PC-9 (cell line): ENCODE measurements around the gene FCN2. TPM values are rescaled to one million over a fixed set of nuclear protein-coding genes. Genes with fewer than 3 reads are reported as not detected.

Source experiments
- BruUV-seq: library from RNA; stranded (reverse); fragments of 400-500 nt; replicated peaks from 2 replicates; lab custom pipeline; 2021; lab: Mats Ljungman, UMichigan
- CTCF ChIA-PET: fragments of 300-600 bp; sonication (Branson Sonifier 250); formaldehyde crosslinking; loops from one replicate; lab custom pipeline; 2022; ENCODE audit warnings: antibody characterized with exemption; lab: Charles Lee
- POLR2A ChIA-PET: fragments of 300-600 bp; sonication (Branson Sonifier 250); formaldehyde crosslinking; loops from one replicate; lab custom pipeline; 2022; ENCODE audit warnings: antibody characterized with exemption; ENCODE audit not compliant: unreplicated experiment; lab: Charles Lee
- DNase-seq, 2 experiments: peaks; one replicate each; pipeline versions ENCODE4 v3.0.0 to v3.0.0-alpha.2; 2015 to 2022; ENCODE audit warnings: mixed read lengths in 1 of 2
- H2AFZ ChIP-seq: fragments of 200-600 bp; sonication (generic); 2 replicates; pipeline ENCODE4 v1.8.1; 2017; ENCODE audit warnings: antibody characterized with exemption
- H3F3A ChIP-seq: fragments of 200-600 bp; sonication (generic); 2 replicates; pipeline ENCODE4 v1.8.1; 2017; ENCODE audit warnings: antibody characterized with exemption, mild to moderate bottlenecking, low read depth; ENCODE audit not compliant: insufficient read depth
- H3K27ac ChIP-seq: fragments of 200-600 bp; sonication (generic); 2 replicates; pipeline ENCODE4 v1.6.1; 2016; ENCODE audit warnings: mixed run types
- H3K27me3 ChIP-seq: fragments of 200-600 bp; sonication (generic); 2 replicates; pipeline ENCODE4 v1.6.1; 2016; ENCODE audit warnings: low read depth, mixed run types; ENCODE audit not compliant: insufficient read depth
- H3K36me3 ChIP-seq: fragments of 200-600 bp; sonication (generic); 2 replicates; pipeline ENCODE4 v1.6.1; 2016; ENCODE audit warnings: low read depth, mixed run types
- H3K4me1 ChIP-seq: fragments of 200-600 bp; sonication (generic); replicated peaks from 2 replicates; pipeline ENCODE4 v1.6.1; 2016; ENCODE audit warnings: mixed run types; ENCODE audit not compliant: insufficient read depth
- H3K4me2 ChIP-seq: fragments of 200-600 bp; sonication (generic); 2 replicates; pipeline ENCODE4 v1.6.1; 2017; ENCODE audit warnings: mixed run types
- H3K4me3 ChIP-seq: fragments of 200-600 bp; sonication (generic); 2 replicates; pipeline ENCODE4 v1.6.1; 2016; ENCODE audit warnings: mixed run types
- H3K79me2 ChIP-seq: fragments of 200-600 bp; sonication (generic); 2 replicates; pipeline ENCODE4 v1.6.1; 2017; ENCODE audit warnings: low read depth, mixed run types
- H3K9me2 ChIP-seq: fragments of 200-600 bp; sonication (generic); 2 replicates; pipeline ENCODE4 v1.8.1; 2017; ENCODE audit warnings: mild to moderate bottlenecking; ENCODE audit not compliant: insufficient read depth
- H3K9me3 ChIP-seq: fragments of 200-600 bp; sonication (generic); 2 replicates; pipeline ENCODE4 v1.8.1; 2016; ENCODE audit warnings: low read depth; ENCODE audit not compliant: insufficient read depth
- H4K20me1 ChIP-seq: fragments of 200-600 bp; sonication (generic); 2 replicates; pipeline ENCODE4 v1.8.1; 2017; ENCODE audit not compliant: insufficient read depth
- CTCF ChIP-seq: fragments of 200-600 bp; sonication (generic); conservative IDR thresholded peaks from 2 replicates; pipeline ENCODE4 v1.6.1; 2017; ENCODE audit warnings: mixed run types, antibody characterized with exemption, mild to moderate bottlenecking, moderate library complexity
- EZH2 ChIP-seq: fragments of 200-600 bp; sonication (generic); IDR thresholded peaks from 2 replicates; pipeline ENCODE4 v1.8.0; 2017; ENCODE audit warnings: antibody characterized with exemption, low read depth
- intact Hi-C: fragments of 100-400 bp; cut with micrococcal nuclease; formaldehyde crosslinking; loops from one replicate; pipeline ENCODE4 v1.10.0; 2022; ENCODE audit not compliant: unreplicated experiment
- total RNA-seq: library from RNA; stranded (reverse); gene quantifications from 2 replicates; pipeline ENCODE4 v1.2.3, GENCODE V29; 2021

The FCN2 gene
- total RNA-seq, 1 experiment from 2014 or later: not detected

GRCh38 chr9:134914501-134914834 lies 33.9 kb downstream of the FCN2 start:
- no TSS peak for BruUV-seq
- H4K20me1 ChIP-seq: no peaks in the 10 kb centered on the region; the same call in 1 of the 2 replicates
- TF ChIP-seq CTCF: no peak
- TF ChIP-seq EZH2: no peak
- CTCF ChIA-PET: no interaction called here
- no peak for DNase-seq
- H3K27me3 ChIP-seq: peaks cover 100% of the 10 kb centered on the region
- no peak overlapping the region for H3K4me3 ChIP-seq
- H3F3A ChIP-seq: no peaks in the 10 kb centered on the region
- intact Hi-C loops: no loop called here
- POLR2A ChIA-PET: no interaction called here
- H2AFZ ChIP-seq: no peak overlapping the region
- H3K27ac ChIP-seq: no peak overlapping the region
- no peak overlapping the region for H3K4me2 ChIP-seq
- no peaks in the 10 kb centered on the region for H3K9me3 ChIP-seq
- H3K79me2 ChIP-seq: no peaks in the 10 kb centered on the region
- H3K4me1 ChIP-seq: no peaks in the 10 kb centered on the region
- no peaks in the 10 kb centered on the region for H3K36me3 ChIP-seq
- no peaks in the 10 kb centered on the region for H3K9me2 ChIP-seq

GRCh38 chr9:134915046-134915985 lies 34.7 kb downstream of the FCN2 start:
- Histone ChIP-seq H3K4me1 (no peaks in the 10 kb centered on the region), H3F3A (no peaks in the 10 kb centered on the region), H3K27me3 (peaks cover 100% of the 10 kb centered on the region), H3K36me3 (no peaks in the 10 kb centered on the region), H3K9me3 (no peaks in the 10 kb centered on the region), H2AFZ (no peak overlapping the region), H3K4me3 (no peak overlapping the region), H3K4me2 (no peak overlapping the region), H3K27ac (no peak overlapping the region), H3K9me2 (no peaks in the 10 kb centered on the region), H4K20me1 (no peaks in the 10 kb centered on the region; the same call in 1 of the 2 replicates), H3K79me2 (no peaks in the 10 kb centered on the region)
- intact Hi-C loops: no loop called here
- DNase-seq: no peak
- CTCF ChIA-PET: no interaction called here
- TF ChIP-seq CTCF (no peak), EZH2 (no peak)
- no TSS peak for BruUV-seq
- POLR2A ChIA-PET: interaction anchor here (0.6 kb wide), 1 partner anchor 10 kb away, joined by 3 read pairs; no protein-coding TSS in a partner anchor

GRCh38 chr9:134916161-134916665 lies 35.6 kb downstream of the FCN2 start:
- Histone ChIP-seq H3K79me2 (no peaks in the 10 kb centered on the region), H3K36me3 (no peaks in the 10 kb centered on the region), H4K20me1 (no peaks in the 10 kb centered on the region; the same call in 1 of the 2 replicates), H3K9me2 (no peaks in the 10 kb centered on the region), H3K27me3 (peaks cover 95% of the 10 kb centered on the region), H3K4me2 (no peak overlapping the region), H2AFZ (no peak overlapping the region), H3K9me3 (no peaks in the 10 kb centered on the region), H3K27ac (no peak overlapping the region), H3F3A (no peaks in the 10 kb centered on the region), H3K4me3 (no peak overlapping the region), H3K4me1 (no peaks in the 10 kb centered on the region)
- DNase-seq: no peak
- ChIA-PET CTCF (no interaction called here), POLR2A (no interaction called here)
- intact Hi-C loops: no loop called here
- BruUV-seq: no TSS peak
- TF ChIP-seq EZH2 (no peak), CTCF (no peak)
